Spleen (tissue), 7 donors: ENCODE measurements around the gene RFX3.

Experiments used
- CTCF ChIP-seq, 11 experiments: fragments of 200-600 bp in 7 of 11; fragments of 450-650 bp in 4 of 11; sonication (generic) in 4 of 11; IDR thresholded peaks in 8 of 11; conservative IDR thresholded peaks in 3 of 11; 1 replicate in 7 of 11; 2 replicates in 4 of 11; pipeline versions ENCODE4 v1.4.0 to v1.8.0; 2016 to 2021; ENCODE audit warnings: antibody characterized with exemption in 11 of 11, inconsistent platforms in 4 of 11, mild to moderate bottlenecking in 1 of 11
- POLR2A ChIP-seq, 3 donors: fragments of 450-650 bp; IDR thresholded peaks; one replicate each; pipeline ENCODE4 v1.5.1; 2017; ENCODE audit warnings: antibody characterized with exemption in 3 of 3, mild to moderate bottlenecking in 1 of 3
- POLR2AphosphoS5 ChIP-seq, 3 donors: sonication (generic); formaldehyde crosslinking; IDR thresholded peaks; one replicate each; pipeline ENCODE4 v1.5.1; 2017; ENCODE audit warnings: antibody characterized with exemption in 3 of 3
- donor health status: DM: no; HTN: no; CAD: no; lungs with moderate emphysema.
- donor health status: DM: no; HTN: no; CAD: no.
- donor health status: DM: no; HTN: no; CAD: no.

GRCh38 chr9:3296536-3296935, 229.3 kb downstream of the RFX3 start:
- no peak for TF ChIP-seq CTCF (IDR thresholded peaks at IDR 0.05 in 8 of 11, conservative IDR thresholded peaks at IDR 0.05 in 3 of 11)
- no peak for TF ChIP-seq POLR2A (IDR thresholded peaks at IDR 0.05)
- TF ChIP-seq POLR2AphosphoS5 (IDR thresholded peaks at IDR 0.05) = no peak
